Neural progenitor cell (in vitro differentiated cells): ENCODE measurements around the gene AHR.

Source experiments
- EZH2 ChIP-seq: fragments of 200-600 bp; sonication (generic); IDR thresholded peaks from 2 replicates; pipeline ENCODE4 v1.6.1; 2017; ENCODE audit warnings: antibody characterized with exemption, mild to moderate bottlenecking, moderate library complexity
- EZH2phosphoT487 ChIP-seq: fragments of 200-600 bp; sonication (generic); IDR thresholded peaks from 2 replicates; pipeline ENCODE4 v1.6.1; 2017; ENCODE audit warnings: antibody characterized with exemption
- TF ChIP-seq, protein P1 (sequence below): fragments of 200-600 bp; sonication (generic); IDR thresholded peaks from 2 replicates; pipeline ENCODE4 v1.5.1; 2017; ENCODE audit warnings: antibody characterized with exemption, mild to moderate bottlenecking

DNA sequence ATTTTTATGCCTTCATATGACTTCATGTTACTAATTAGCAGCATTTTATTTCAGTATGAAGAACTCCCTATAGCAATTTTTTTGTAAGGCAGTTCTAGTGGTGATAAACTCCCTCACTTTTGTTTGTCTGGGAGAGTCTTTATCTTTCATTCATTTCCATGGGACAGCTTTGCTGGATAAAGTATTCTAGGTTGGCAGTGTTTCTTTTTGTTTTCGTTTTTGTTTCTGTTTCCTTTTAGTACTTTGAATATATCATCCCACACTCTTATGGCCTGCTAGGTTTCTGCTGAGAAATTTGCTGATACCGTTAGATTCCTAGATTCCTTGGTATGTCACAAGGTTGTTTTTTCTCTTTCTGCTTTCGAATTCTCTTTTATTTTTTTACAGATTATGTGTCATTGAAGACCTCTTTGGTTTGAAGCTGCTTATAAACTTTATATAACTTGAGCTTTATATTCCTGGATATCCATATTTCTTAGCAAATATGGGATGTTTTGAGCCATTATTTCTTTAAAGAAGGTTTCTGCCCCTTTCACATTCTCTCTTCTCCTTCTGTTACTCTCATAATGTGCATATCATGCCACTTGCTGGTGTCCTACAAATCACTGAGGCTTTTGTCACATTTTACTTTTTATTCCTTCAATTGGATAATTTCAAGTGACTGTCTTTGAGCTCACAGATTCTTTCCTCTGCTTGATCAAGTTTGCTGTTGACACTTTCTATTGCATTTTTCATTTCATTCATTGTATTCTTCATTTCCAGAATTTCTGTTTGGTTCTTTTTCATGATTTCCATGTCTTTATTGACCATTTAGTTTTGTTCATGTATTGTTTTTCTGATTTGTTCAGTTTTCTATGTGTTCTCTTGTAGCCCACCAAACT, 28.9 kb upstream of the AHR start:
- TF ChIP-seq, protein P1, sequence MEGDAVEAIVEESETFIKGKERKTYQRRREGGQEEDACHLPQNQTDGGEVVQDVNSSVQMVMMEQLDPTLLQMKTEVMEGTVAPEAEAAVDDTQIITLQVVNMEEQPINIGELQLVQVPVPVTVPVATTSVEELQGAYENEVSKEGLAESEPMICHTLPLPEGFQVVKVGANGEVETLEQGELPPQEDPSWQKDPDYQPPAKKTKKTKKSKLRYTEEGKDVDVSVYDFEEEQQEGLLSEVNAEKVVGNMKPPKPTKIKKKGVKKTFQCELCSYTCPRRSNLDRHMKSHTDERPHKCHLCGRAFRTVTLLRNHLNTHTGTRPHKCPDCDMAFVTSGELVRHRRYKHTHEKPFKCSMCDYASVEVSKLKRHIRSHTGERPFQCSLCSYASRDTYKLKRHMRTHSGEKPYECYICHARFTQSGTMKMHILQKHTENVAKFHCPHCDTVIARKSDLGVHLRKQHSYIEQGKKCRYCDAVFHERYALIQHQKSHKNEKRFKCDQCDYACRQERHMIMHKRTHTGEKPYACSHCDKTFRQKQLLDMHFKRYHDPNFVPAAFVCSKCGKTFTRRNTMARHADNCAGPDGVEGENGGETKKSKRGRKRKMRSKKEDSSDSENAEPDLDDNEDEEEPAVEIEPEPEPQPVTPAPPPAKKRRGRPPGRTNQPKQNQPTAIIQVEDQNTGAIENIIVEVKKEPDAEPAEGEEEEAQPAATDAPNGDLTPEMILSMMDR, result no peak
- TF ChIP-seq EZH2phosphoT487, result no peak
- no peak for TF ChIP-seq EZH2
